OCI-LY1 (cell line): ENCODE results near the gene SCN5A.

Experiments used
- H2AFZ ChIP-seq: fragments of 200-600 bp; sonication (generic), shearing (Covaris generic); 2 replicates; pipeline ENCODE4 v1.6.0; 2014; ENCODE audit warnings: antibody characterized with exemption, mild to moderate bottlenecking, low read length
- H3F3A ChIP-seq: fragments of 200-600 bp; sonication (generic), shearing (Covaris generic); 2 replicates; pipeline ENCODE4 v1.6.0; 2014; ENCODE audit warnings: mild to moderate bottlenecking, antibody characterized with exemption, low read length, moderate library complexity; ENCODE audit not compliant: insufficient read depth
- H3K27ac ChIP-seq: fragments of 200-600 bp; sonication (generic); 2 replicates; pipeline ENCODE4 v1.5.1; 2014; ENCODE audit warnings: low read length, mixed run types, mild to moderate bottlenecking, low read depth; ENCODE audit not compliant: poor library complexity, severe bottlenecking
- H3K27me3 ChIP-seq: fragments of 200-600 bp; sonication (generic); 2 replicates; pipeline ENCODE4 v1.6.0; 2014; ENCODE audit warnings: antibody characterized with exemption, mild to moderate bottlenecking, low read length, moderate library complexity; ENCODE audit not compliant: insufficient read depth
- H3K36me3 ChIP-seq: fragments of 200-600 bp; sonication (generic); 2 replicates; pipeline ENCODE4 v1.6.1; 2014; ENCODE audit warnings: mild to moderate bottlenecking, antibody characterized with exemption, low read length, moderate library complexity, mixed read lengths; ENCODE audit not compliant: insufficient read depth
- H3K4me1 ChIP-seq: fragments of 200-600 bp; sonication (generic); 2 replicates; pipeline ENCODE4 v1.5.1; 2014; ENCODE audit warnings: mild to moderate bottlenecking, low read length, moderate library complexity; ENCODE audit not compliant: insufficient read depth, severe bottlenecking
- H3K4me2 ChIP-seq: fragments of 200-600 bp; sonication (generic), shearing (Covaris generic); 2 replicates; pipeline ENCODE4 v1.6.1; 2014; ENCODE audit warnings: low read length
- H3K4me3 ChIP-seq: fragments of 200-600 bp; sonication (generic); 2 replicates; pipeline ENCODE4 v1.5.1; 2014; ENCODE audit warnings: low read length, low read depth, mild to moderate bottlenecking, mixed read lengths; ENCODE audit not compliant: poor library complexity, severe bottlenecking
- H3K79me2 ChIP-seq: fragments of 200-600 bp; shearing (Covaris generic); 2 replicates; pipeline ENCODE4 v1.6.1; 2016; ENCODE audit warnings: mixed run types, low read length, mixed read lengths; ENCODE audit not compliant: insufficient read depth
- H3K9ac ChIP-seq: fragments of 200-600 bp; sonication (generic), shearing (Covaris generic); 2 replicates; pipeline ENCODE4 v1.6.1; 2014; ENCODE audit warnings: mild to moderate bottlenecking, low read length, mixed read lengths
- H3K9me2 ChIP-seq: fragments of 200-600 bp; sonication (generic), shearing (Covaris generic); 2 replicates; pipeline ENCODE4 v1.6.1; 2014; ENCODE audit warnings: low read depth, mild to moderate bottlenecking, low read length, mixed read lengths
- H3K9me3 ChIP-seq: fragments of 200-600 bp; shearing (Covaris generic); 2 replicates; pipeline ENCODE4 v1.6.1; 2014; ENCODE audit warnings: low read length, mixed read lengths
- H4K20me1 ChIP-seq: fragments of 200-600 bp; sonication (generic), shearing (Covaris generic); 2 replicates; pipeline ENCODE4 v1.6.0; 2016; ENCODE audit warnings: mild to moderate bottlenecking, low read length; ENCODE audit not compliant: insufficient read depth
- EZH2 ChIP-seq: fragments of 200-600 bp; sonication (generic), shearing (Covaris generic); IDR thresholded peaks from 2 replicates; pipeline ENCODE4 v1.8.0; 2017; ENCODE audit warnings: borderline replicate concordance, mixed run types, mild to moderate bottlenecking, antibody characterized with exemption, low read length, moderate library complexity, mixed read lengths
- TF ChIP-seq, protein P1 (sequence below): fragments of 200-600 bp; sonication (generic), shearing (Covaris generic); IDR thresholded peaks from 2 replicates; pipeline ENCODE4 v1.5.1; 2017; ENCODE audit warnings: mild to moderate bottlenecking, antibody characterized with exemption, low read length, moderate library complexity, mixed read lengths

Gene SCN5A

DNA sequence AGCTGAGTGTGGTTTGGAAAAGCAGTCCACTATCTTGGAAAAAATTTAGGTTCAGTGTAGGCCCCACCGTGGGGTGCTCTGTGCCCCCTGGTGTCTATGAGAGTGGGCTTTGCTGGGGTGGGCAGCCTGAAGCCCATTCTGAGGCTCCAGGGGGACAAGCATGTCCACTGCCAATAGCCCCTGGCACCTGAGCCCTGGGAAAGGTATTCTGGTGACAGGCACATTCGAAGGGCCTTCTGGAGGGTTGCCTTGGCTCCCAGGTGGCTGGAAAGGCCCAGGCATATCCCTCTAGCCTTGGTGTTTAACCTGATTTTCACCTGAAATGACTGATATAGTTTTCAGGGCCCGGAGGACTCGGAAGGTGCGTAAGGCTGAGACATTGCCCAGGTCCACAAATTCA, 36.1 kb downstream of the SCN5A start:
- TF ChIP-seq EZH2 = no peak
- TF ChIP-seq, protein P1, sequence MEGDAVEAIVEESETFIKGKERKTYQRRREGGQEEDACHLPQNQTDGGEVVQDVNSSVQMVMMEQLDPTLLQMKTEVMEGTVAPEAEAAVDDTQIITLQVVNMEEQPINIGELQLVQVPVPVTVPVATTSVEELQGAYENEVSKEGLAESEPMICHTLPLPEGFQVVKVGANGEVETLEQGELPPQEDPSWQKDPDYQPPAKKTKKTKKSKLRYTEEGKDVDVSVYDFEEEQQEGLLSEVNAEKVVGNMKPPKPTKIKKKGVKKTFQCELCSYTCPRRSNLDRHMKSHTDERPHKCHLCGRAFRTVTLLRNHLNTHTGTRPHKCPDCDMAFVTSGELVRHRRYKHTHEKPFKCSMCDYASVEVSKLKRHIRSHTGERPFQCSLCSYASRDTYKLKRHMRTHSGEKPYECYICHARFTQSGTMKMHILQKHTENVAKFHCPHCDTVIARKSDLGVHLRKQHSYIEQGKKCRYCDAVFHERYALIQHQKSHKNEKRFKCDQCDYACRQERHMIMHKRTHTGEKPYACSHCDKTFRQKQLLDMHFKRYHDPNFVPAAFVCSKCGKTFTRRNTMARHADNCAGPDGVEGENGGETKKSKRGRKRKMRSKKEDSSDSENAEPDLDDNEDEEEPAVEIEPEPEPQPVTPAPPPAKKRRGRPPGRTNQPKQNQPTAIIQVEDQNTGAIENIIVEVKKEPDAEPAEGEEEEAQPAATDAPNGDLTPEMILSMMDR = no peak

GRCh38 chr3:38611866-38612265, 37.6 kb downstream of the SCN5A start:
- H3K9me2 ChIP-seq = no peaks in the 10 kb centered on the region
- H3F3A ChIP-seq = no peaks in the 10 kb centered on the region
- H3K36me3 ChIP-seq = no peaks in the 10 kb centered on the region
- H3K27ac ChIP-seq = no peak overlapping the region
- no peak overlapping the region for H2AFZ ChIP-seq
- no peak overlapping the region for H3K4me2 ChIP-seq
- H4K20me1 ChIP-seq = no peaks in the 10 kb centered on the region
- no peaks in the 10 kb centered on the region for H3K9me3 ChIP-seq
- H3K27me3 ChIP-seq = peaks cover 3% of the 10 kb centered on the region; the same call in 1 of the 2 replicates
- H3K4me1 ChIP-seq = no peaks in the 10 kb centered on the region
- TF ChIP-seq EZH2 = no peak
- TF ChIP-seq, protein P1 = no peak
- no peak overlapping the region for H3K4me3 ChIP-seq
- no peaks in the 10 kb centered on the region for H3K79me2 ChIP-seq
- no peak overlapping the region for H3K9ac ChIP-seq

More for the DNA sequence above, 36.1 kb downstream of the SCN5A start:
- no peak overlapping the region for H3K4me2 ChIP-seq
- H3K36me3 ChIP-seq = no peaks in the 10 kb centered on the region
- peaks cover 3% of the 10 kb centered on the region; the same call in 1 of the 2 replicates for H3K27me3 ChIP-seq
- no peaks in the 10 kb centered on the region for H4K20me1 ChIP-seq
- H3K27ac ChIP-seq = no peak overlapping the region
- no peaks in the 10 kb centered on the region for H3K79me2 ChIP-seq
- H3K4me3 ChIP-seq = no peak overlapping the region
- no peaks in the 10 kb centered on the region for H3K9me3 ChIP-seq
- H3K9ac ChIP-seq = no peak overlapping the region
- no peaks in the 10 kb centered on the region for H3K9me2 ChIP-seq
- H3F3A ChIP-seq = no peaks in the 10 kb centered on the region
- H3K4me1 ChIP-seq = no peaks in the 10 kb centered on the region
- H2AFZ ChIP-seq = no peak overlapping the region

GRCh38 chr3:38610934-38611333, 38.6 kb downstream of the SCN5A start:
- Histone ChIP-seq H3F3A (no peaks in the 10 kb centered on the region), H3K79me2 (no peaks in the 10 kb centered on the region), H4K20me1 (no peaks in the 10 kb centered on the region), H3K36me3 (no peaks in the 10 kb centered on the region), H3K27me3 (peaks cover 1% of the 10 kb centered on the region; the same call in 1 of the 2 replicates), H3K9me2 (no peaks in the 10 kb centered on the region), H3K27ac (no peak overlapping the region), H2AFZ (no peak overlapping the region), H3K9ac (no peak overlapping the region), H3K4me2 (no peak overlapping the region), H3K4me1 (no peaks in the 10 kb centered on the region), H3K4me3 (no peak overlapping the region), H3K9me3 (no peaks in the 10 kb centered on the region)
- TF ChIP-seq, protein P1 = no peak
- TF ChIP-seq EZH2 = no peak
